Large intestine (tissue), 3 donors: ENCODE data around the gene TSPAN15. TPM values are rescaled to one million over a fixed set of nuclear protein-coding genes. Genes with fewer than 3 reads are reported as not detected.
"Not testable (repeated sequence)": the region's sequence is repeated elsewhere in the genome, so short reads cannot be mapped to it uniquely, and the experiment has no call there.

Experiments
- DNase-seq, 2 donors: peaks; one replicate each; pipeline versions ENCODE4 v3.0.0 to v3.0.0-alpha.2; 2013
- H3K27ac ChIP-seq: one replicate; pipeline ENCODE4 v1.5.1; 2013; ENCODE audit warnings: low read length
- H3K27me3 ChIP-seq: 2 replicates; pipeline ENCODE4 v1.6.1; 2013; ENCODE audit warnings: low read length; ENCODE audit not compliant: control insufficient read depth, insufficient read depth
- H3K36me3 ChIP-seq: 2 replicates; pipeline ENCODE4 v1.6.1; 2013; ENCODE audit warnings: low read length; ENCODE audit not compliant: control insufficient read depth, insufficient read depth
- H3K4me1 ChIP-seq: one replicate; pipeline ENCODE4 v1.6.1; 2013; ENCODE audit warnings: low read length; ENCODE audit not compliant: control insufficient read depth, insufficient read depth
- H3K4me3 ChIP-seq: one replicate; pipeline ENCODE4 v1.5.1; 2013; ENCODE audit warnings: low read length
- H3K9me3 ChIP-seq: one replicate; pipeline ENCODE4 v1.6.1; 2013; ENCODE audit warnings: mild to moderate bottlenecking, low read depth, low read length, moderate library complexity; ENCODE audit not compliant: control insufficient read depth
- WGBS: methylation state at CpG from one replicate; pipeline ENCODE4 v1.1.5; 2013; ENCODE audit warnings: low lambda C conversion rate; ENCODE audit not compliant: insufficient coverage; 5-methylcytosine and 5-hydroxymethylcytosine counted together
- polyA plus RNA-seq: library from polyadenylated mRNA; unstranded; fragments of 120-200 nt; gene quantifications from one replicate; pipeline ENCODE4 v1.2.1, GENCODE V29; 2013

The TSPAN15 gene
- polyA plus RNA-seq, 1 donor: 37.9 TPM

- Histone ChIP-seq H3K9me3 (no peaks in the 10 kb centered on the region), H3K4me1 (peaks cover 16% of the 10 kb centered on the region), H3K27ac (no peak overlapping the region)
Observed at GRCh38 chr10:69446229-69446628, 5.0 kb upstream of the TSPAN15 start.

GRCh38 chr10:69446650-69447151, 4.6 kb upstream of the TSPAN15 start:
- Histone ChIP-seq H3K9me3 (peaks cover 3% of the 10 kb centered on the region), H3K36me3 (no peaks in the 10 kb centered on the region), H3K4me1 (peaks cover 16% of the 10 kb centered on the region), H3K27me3 (no peaks in the 10 kb centered on the region), H3K27ac (no peak overlapping the region), H3K4me3 (no peak overlapping the region)
- peak in 1 of 2 donors; percentile 56 for DNase-seq
- WGBS: no CpG with 5 or more reads among the region's 3 CpGs

More at GRCh38 chr10:69446229-69446628, 5.0 kb upstream of the TSPAN15 start:
- Histone ChIP-seq H3K36me3 (no peaks in the 10 kb centered on the region), H3K27me3 (no peaks in the 10 kb centered on the region), H3K4me3 (no peak overlapping the region)
- no peak for DNase-seq

- H3K27me3 ChIP-seq: no peaks in the 10 kb centered on the region
- peaks cover 5% of the 10 kb centered on the region for H3K9me3 ChIP-seq
- peaks cover 27% of the 10 kb centered on the region for H3K4me1 ChIP-seq
- H3K36me3 ChIP-seq: no peaks in the 10 kb centered on the region
- DNase-seq: peak; percentile 57 to 81
- no CpG with 5 or more reads among the region's 1 CpG for WGBS
- H3K4me3 ChIP-seq: no peak overlapping the region
- H3K27ac ChIP-seq: peak overlapping the region; percentile 25
Observed at GRCh38 chr10:69449841-69450240, 1.4 kb upstream of the TSPAN15 start.

GRCh38 chr10:69450395-69450794, 870 bp upstream of the TSPAN15 start:
- not testable (repeated sequence) for H3K9me3 ChIP-seq, H3K27me3 ChIP-seq, DNase-seq, H3K4me3 ChIP-seq, H3K36me3 ChIP-seq
- WGBS: no CpG with 5 or more reads among the region's 16 CpGs
- H3K4me1 ChIP-seq: peaks cover 27% of the 10 kb centered on the region
- peak overlapping the region; percentile 67 for H3K27ac ChIP-seq

- no peaks in the 10 kb centered on the region for H3K27me3 ChIP-seq
- peak overlapping the region; percentile 78 for H3K27ac ChIP-seq
- peak overlapping the region; percentile 85 for H3K4me3 ChIP-seq
- peaks cover 27% of the 10 kb centered on the region for H3K4me1 ChIP-seq
- no CpG with 5 or more reads among the region's 38 CpGs for WGBS
- H3K36me3 ChIP-seq: peaks cover 4% of the 10 kb centered on the region
- peaks cover 5% of the 10 kb centered on the region for H3K9me3 ChIP-seq
- peak; percentile 33 to 75 for DNase-seq
Observed at GRCh38 chr10:69451784-69452251, 553 bp downstream of the TSPAN15 start.

- 100% methylated on average over 1 of the region's 6 CpGs for WGBS
- H3K9me3 ChIP-seq: peaks cover 5% of the 10 kb centered on the region
- no peaks in the 10 kb centered on the region for H3K27me3 ChIP-seq
- no peak overlapping the region for H3K27ac ChIP-seq
- H3K36me3 ChIP-seq: peaks cover 5% of the 10 kb centered on the region
- no peak for DNase-seq
- H3K4me3 ChIP-seq: no peak overlapping the region
- peaks cover 35% of the 10 kb centered on the region for H3K4me1 ChIP-seq
Observed at GRCh38 chr10:69452676-69453415, 1.6 kb downstream of the TSPAN15 start.

GRCh38 chr10:69453795-69454194, 2.5 kb downstream of the TSPAN15 start:
- no peak overlapping the region for H3K27ac ChIP-seq
- H3K27me3 ChIP-seq: no peaks in the 10 kb centered on the region
- H3K36me3 ChIP-seq: peaks cover 5% of the 10 kb centered on the region
- no peak overlapping the region for H3K4me3 ChIP-seq
- no peak for DNase-seq
- peaks cover 5% of the 10 kb centered on the region for H3K9me3 ChIP-seq
- H3K4me1 ChIP-seq: peaks cover 45% of the 10 kb centered on the region

GRCh38 chr10:69455006-69455763, 3.9 kb downstream of the TSPAN15 start:
- 100% methylated on average over 2 of the region's 10 CpGs for WGBS
- Histone ChIP-seq H3K4me1 (peaks cover 48% of the 10 kb centered on the region), H3K4me3 (no peak overlapping the region), H3K36me3 (peaks cover 5% of the 10 kb centered on the region), H3K27ac (no peak overlapping the region), H3K9me3 (peaks cover 5% of the 10 kb centered on the region), H3K27me3 (no peaks in the 10 kb centered on the region)
- no peak for DNase-seq

- Histone ChIP-seq H3K27me3 (no peaks in the 10 kb centered on the region), H3K4me1 (peaks cover 51% of the 10 kb centered on the region), H3K9me3 (no peaks in the 10 kb centered on the region), H3K4me3 (no peak overlapping the region), H3K36me3 (peaks cover 5% of the 10 kb centered on the region), H3K27ac (peak overlapping the region; percentile 93)
- DNase-seq: no peak
- no CpG with 5 or more reads among the region's 8 CpGs for WGBS
Observed at GRCh38 chr10:69456880-69457693, 5.8 kb downstream of the TSPAN15 start.

GRCh38 chr10:69457771-69458237, 6.5 kb downstream of the TSPAN15 start:
- no peaks in the 10 kb centered on the region for H3K27me3 ChIP-seq
- no peak overlapping the region for H3K4me3 ChIP-seq
- H3K36me3 ChIP-seq: peaks cover 5% of the 10 kb centered on the region
- DNase-seq: no peak
- peak overlapping the region; percentile 93 for H3K27ac ChIP-seq
- WGBS: no CpG with 5 or more reads among the region's 5 CpGs
- H3K9me3 ChIP-seq: no peaks in the 10 kb centered on the region
- H3K4me1 ChIP-seq: peaks cover 49% of the 10 kb centered on the region
